ENCODE measurements around the gene ZNF544.
"Not testable (repeated sequence)": the region's sequence is repeated elsewhere in the genome, so short reads cannot be mapped to it uniquely, and the experiment has no call there.

Gene ZNF544

DNA sequence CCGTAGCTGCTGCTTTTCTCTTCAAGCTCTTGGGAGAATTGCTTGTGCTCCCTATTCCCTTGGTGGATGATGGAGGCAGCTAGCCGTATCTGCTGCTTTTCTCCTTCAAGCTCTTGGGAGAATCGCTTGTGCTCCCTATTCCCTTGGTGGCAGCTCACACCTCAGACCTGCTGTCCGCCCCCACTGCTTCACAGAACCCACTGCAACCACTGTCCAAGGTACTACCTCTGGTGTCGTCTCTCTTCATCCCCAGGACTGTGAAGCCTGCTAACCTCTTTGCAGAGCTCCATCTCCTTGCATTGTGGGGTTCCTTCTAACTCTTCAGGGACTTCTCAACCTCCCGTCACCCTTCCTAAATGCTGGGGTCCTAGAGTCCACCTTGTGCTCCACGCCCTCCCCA, 71.9 kb downstream of the ZNF544 start:
- TF ChIP-seq, protein P1, sequence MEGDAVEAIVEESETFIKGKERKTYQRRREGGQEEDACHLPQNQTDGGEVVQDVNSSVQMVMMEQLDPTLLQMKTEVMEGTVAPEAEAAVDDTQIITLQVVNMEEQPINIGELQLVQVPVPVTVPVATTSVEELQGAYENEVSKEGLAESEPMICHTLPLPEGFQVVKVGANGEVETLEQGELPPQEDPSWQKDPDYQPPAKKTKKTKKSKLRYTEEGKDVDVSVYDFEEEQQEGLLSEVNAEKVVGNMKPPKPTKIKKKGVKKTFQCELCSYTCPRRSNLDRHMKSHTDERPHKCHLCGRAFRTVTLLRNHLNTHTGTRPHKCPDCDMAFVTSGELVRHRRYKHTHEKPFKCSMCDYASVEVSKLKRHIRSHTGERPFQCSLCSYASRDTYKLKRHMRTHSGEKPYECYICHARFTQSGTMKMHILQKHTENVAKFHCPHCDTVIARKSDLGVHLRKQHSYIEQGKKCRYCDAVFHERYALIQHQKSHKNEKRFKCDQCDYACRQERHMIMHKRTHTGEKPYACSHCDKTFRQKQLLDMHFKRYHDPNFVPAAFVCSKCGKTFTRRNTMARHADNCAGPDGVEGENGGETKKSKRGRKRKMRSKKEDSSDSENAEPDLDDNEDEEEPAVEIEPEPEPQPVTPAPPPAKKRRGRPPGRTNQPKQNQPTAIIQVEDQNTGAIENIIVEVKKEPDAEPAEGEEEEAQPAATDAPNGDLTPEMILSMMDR (IDR thresholded peaks at IDR 0.05; ENCODE audit: insufficient read depth, low read depth, low read length, missing control alignments), result no peak
- DNase-seq (ENCODE audit: low read depth), result no peak
- H3K4me3 ChIP-seq (ENCODE audit: low read length), result no peak overlapping the region

DNA sequence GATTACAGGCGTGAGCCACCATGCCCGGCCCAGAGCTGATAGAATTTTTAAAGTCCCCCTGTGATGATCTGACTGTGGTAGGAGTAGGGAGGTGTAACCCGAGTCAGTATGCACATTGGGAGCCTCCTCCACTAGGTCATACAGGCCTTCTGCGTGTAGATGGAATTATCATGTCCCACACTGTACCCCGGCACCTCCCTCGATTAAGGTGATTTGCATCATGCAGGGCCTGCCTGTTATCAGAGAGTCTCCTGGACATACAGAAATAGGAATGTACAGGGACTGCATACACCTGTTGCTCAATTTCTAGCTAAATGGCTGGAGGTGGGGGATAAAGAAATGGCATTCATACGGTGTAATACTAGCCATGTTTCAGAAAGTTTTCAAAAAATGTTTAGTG, 75.5 kb downstream of the ZNF544 start:
- DNase-seq (ENCODE audit: low read depth), result no peak
- no peak overlapping the region for H3K4me3 ChIP-seq (ENCODE audit: low read length)
- TF ChIP-seq, protein P1 (IDR thresholded peaks at IDR 0.05; ENCODE audit: insufficient read depth, low read depth, low read length, missing control alignments), result no peak

DNA sequence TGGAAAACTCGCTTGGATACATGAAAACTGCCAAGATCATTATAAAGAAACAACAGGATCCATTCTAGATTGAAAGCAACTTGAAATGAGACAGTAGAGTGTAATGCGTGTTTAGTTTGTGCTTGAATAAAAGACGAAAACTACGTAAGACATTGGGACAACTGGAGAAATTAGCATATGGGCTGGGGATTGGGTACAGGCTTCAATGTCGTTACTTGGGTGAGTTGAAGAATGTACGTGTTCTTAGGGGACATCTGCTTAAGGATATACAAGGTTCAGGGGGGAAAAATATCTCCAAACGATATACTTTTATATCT, 76.0 kb downstream of the ZNF544 start:
- no peak for DNase-seq (ENCODE audit: low read depth)
- peak overlapping the region; percentile 84 for H3K4me3 ChIP-seq (ENCODE audit: low read length)
- TF ChIP-seq, protein P1 (IDR thresholded peaks at IDR 0.05; ENCODE audit: insufficient read depth, low read depth, low read length, missing control alignments), result no peak

DNA sequence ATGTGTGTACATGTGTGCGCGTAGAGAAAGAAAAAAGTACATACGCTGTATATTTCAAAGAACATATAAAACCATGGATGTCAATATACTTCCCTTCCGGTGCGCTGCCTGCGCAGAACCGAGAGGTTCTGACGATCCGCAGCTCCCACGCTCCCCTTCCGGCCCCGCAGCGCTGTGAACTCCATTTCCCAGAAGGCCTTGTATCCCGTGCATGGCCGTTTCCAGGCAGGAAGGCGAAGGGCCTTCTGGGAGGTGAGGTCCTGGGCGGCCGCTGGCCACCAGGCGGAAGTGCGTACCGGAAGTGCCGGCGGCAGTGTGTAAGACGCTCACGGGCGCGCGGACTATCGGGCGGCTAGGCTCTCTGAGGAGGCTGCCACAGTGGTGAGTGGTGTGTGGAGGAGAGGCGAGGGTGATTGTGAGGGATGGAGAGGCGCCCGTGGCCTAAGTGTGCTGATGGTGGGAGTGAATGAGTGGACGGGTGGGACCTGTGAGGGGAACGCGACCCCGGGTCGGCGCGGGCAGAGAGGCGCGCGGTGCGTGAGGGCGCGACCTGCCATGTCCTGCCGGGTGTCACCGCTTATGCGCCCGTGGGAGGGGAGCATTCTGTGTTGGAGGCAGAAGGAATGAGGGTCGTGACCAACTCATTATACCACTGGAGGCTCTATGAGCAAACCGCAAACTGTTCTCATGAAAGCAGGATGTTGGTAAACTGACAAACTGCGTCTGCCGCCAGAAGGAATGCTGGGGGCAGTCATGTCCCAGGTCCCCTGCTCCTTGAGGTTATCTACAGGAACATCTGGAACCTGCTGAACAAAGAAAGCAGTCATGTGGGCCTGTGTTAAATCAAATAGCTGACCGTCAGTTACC, 76.6 kb downstream of the ZNF544 start, which contains the start of gene ERVK3-1:
Gene ERVK3-1, plus strand, starts transcription at position 313 of the 867 bp plus-strand sequence. CDS start 6,792 bp downstream, outside the sequence.
- DNase-seq (ENCODE audit: low read depth), result peak; percentile 98
- H3K4me3 ChIP-seq (ENCODE audit: low read length), result peak within 1 kb of the TSS; percentile 84
- TF ChIP-seq, protein P1 (IDR thresholded peaks at IDR 0.05; ENCODE audit: insufficient read depth, low read depth, low read length, missing control alignments), result peak; percentile 16

DNA sequence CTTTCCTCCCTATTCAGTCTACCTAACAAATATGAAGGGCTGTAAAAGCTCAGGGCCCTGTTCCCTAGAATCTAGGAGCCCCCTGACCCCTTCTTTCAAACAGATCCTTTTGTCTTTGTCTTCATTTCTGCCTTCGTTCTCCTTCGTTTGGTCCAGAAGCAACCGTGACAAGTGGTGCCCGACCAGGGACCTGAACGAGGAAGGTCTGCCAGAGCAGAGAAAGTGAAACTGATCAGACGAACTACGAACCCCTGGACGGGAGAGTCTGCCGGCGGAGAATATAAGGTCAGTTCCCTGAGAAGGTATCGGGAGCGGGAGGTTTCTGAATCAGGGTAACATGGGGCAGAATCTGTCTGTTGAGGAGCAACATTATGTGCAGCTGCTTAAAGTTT, 77.2 kb downstream of the ZNF544 start:
- TF ChIP-seq, protein P1 (IDR thresholded peaks at IDR 0.05; ENCODE audit: insufficient read depth, low read depth, low read length, missing control alignments), result no peak
- peak; percentile 12 for DNase-seq (ENCODE audit: low read depth)
- H3K4me3 ChIP-seq (ENCODE audit: low read length), result peak overlapping the region; percentile 84

DNA sequence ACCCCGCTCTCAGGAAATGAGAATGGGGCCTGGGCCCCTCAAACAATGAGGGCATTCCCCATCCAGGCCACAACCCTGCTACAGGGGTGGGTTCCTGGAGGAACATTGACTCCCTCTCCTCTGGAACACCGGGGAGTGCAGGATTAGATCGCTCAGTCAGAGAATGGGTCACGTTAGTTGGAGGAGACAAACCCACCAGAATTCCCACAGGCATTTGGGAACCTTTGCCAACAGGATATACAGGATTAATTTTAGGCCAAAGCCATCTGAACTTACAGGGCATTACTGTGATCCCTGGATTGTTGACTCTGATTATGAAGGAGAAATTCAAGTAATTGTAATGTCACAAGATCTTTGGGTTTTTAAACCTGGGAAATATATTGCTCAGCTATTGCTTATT, 79.0 kb downstream of the ZNF544 start:
- TF ChIP-seq, protein P1 (IDR thresholded peaks at IDR 0.05; ENCODE audit: insufficient read depth, low read depth, low read length, missing control alignments), result no peak
- no peak overlapping the region for H3K4me3 ChIP-seq (ENCODE audit: low read length)
- DNase-seq (ENCODE audit: low read depth), result no peak

DNA sequence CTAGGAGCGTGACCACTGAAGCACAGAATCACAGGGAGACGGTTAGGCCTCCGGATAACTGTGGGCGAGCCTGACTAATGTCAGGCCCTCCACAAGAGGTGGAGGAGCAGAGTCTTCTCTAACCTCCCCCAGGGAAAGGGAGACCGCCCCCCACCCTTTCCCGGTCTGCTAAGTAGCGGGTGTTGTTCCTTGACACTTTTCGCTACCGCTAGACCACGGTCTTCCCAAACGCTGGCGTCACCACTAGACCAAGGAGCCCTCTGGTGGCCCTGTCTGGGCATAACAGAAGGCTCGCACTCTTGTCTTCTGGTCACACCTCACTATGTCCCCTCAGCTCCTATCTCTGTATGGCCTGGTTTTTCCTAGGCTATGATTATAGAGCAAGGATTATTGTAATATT, 82.0 kb downstream of the ZNF544 start:
- TF ChIP-seq, protein P1 (IDR thresholded peaks at IDR 0.05; ENCODE audit: insufficient read depth, low read depth, low read length, missing control alignments), result peak; percentile 36
- H3K4me3 ChIP-seq (ENCODE audit: low read length), result not testable (repeated sequence)
- peak; percentile 34 for DNase-seq (ENCODE audit: low read depth)
